GM19193 (cell line): ENCODE measurements around the gene CLDN19.

Source experiments
- POLR2A ChIP-seq: IDR thresholded peaks from 4 replicates; pipeline ENCODE4 v1.6.1; 2011; ENCODE audit not compliant: insufficient read depth, insufficient read length; ENCODE audit errors: extremely low read depth

CLDN19 gene

DNA sequence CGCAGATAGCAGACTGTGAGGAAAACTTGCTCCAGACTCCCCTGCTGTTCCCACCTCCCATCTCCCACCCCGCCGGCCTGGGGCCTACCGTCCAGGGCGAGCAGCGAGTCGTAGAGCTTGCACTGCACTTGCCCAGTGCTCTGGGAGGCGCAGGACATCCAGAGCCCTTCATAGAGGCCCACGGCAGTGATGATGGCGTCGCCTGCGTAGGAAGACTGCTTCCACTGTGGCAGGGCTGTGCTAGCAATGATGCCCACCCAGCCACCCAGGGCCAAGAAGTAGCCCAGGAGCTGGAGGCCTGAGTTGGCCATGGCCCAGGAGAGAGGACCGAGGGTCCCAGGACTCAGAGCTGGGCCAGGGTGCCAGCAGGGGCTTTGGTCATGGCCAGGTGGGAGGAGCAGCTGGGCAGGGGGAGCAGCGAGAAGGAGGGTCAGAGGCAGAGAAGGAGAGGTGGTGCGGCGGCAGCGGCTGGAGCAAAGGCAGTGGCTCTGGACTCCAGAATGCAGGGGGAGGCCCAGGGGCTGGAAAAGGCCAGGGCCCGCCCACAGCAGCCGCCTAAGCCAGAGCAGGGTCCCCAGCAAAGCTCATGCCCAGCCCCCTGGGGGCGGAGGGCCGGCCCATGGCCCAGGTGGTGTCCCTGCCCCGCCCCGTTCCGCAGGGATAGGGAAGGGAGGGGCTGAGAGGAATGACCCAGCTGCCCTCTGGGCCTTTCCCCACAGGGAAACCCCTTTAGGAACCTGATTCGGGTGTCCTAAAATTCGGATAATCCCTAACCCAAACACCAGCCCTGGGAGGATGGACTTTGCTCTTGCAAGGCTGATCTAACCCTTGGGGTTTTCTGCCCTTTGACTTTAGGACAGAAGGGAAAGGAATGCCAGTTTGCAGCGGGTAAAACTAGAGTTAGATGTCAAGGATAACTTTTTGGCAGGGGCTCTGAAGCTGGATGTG, at the start of gene CLDN19:
Gene CLDN19 (minus strand): TSS at position 484 of the 948 bp plus-strand sequence. CDS start 173 bp downstream, at position 311.
- TF ChIP-seq POLR2A, result no peak

GRCh38 chr1:42788021-42788420, 48.0 kb upstream of the CLDN19 start:
- TF ChIP-seq POLR2A, result no peak

GRCh38 chr1:42786097-42786496, 46.1 kb upstream of the CLDN19 start:
- TF ChIP-seq POLR2A, result no peak

DNA sequence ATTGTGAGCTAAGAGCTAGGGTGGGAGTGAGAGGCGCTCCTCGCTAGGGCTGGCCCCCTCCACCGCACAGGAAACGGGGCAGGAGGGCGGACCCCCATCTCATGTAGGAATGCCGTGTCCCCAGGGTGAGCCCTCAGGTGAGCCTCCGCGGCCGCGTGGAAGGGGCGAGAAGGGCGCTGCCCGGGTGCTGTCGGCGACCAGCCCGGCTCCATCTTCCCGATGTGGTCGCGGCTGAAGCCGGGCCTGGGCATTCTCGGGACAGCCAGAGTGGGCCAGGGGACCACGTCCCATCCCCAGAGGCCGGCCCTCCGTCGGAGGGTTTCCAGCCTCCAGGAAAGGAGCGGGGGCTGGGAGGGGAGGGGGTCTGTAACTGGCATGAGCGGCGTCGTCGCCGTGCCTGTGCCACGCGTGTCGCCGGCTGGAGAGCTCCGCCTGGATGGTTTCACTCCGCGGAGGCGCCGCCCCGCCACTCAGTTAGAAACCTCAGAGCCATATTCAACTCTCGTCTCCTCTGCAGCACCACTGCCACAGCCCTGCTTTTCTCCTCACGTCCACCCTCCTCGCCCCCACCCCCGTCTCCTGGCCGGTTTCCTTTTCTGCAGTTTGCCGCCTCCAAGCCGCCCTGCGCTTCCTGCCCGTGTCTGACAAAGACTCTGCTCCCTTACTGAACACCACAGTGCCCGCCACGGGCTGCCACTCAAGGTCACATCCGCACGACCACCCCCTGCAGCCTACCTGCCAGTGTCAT, 45.1 kb upstream of the CLDN19 start, which contains the start of gene TMEM269:
Gene TMEM269 (plus strand): TSS at position 46 of the 748 bp plus-strand sequence. CDS start 4,903 bp downstream, outside the sequence.
- no peak for TF ChIP-seq POLR2A

DNA sequence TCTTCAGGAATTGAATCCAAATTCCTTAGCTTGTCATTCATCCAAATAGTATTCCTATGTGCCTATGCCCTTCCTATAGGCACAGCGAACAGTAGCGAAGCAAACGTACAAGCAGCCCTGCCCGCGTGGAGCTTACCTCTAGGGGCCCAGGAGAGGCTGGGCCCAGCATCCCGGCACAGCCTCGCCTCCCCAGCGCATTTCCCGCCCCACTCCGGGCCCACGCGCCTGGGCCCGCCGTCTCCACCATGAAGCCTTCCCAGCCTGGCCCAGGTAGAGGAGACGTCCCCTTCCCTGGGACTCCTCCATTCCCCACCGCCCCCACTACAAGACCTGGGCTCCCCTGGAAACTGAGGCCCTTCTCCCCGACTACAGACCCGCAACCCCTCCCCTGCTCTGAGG, 44.5 kb upstream of the CLDN19 start:
- no peak for TF ChIP-seq POLR2A

DNA sequence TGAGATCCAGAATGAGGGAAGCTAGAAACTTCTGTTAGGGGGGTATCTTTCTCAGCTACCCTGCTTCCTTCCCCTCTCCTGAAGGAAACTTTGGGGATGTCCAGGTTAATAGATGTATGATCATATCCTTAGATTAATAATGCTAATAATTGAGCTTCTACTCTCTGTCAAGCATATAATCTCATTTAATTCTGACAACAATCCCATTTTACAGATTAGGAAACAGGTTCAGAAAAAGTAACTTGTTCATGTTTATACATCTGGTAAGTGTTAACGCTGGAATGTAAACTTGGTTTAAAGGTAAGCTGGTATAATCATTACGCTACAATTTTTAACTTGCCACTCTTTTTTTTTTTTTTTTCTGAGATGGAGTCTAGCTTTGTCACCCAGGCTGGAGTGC, 43.1 kb upstream of the CLDN19 start:
- TF ChIP-seq POLR2A, result no peak

GRCh38 chr1:42780176-42780575, 40.1 kb upstream of the CLDN19 start:
- no peak for TF ChIP-seq POLR2A

- no peak for TF ChIP-seq POLR2A
Observed at GRCh38 chr1:42779725-42780124, 39.7 kb upstream of the CLDN19 start.

DNA sequence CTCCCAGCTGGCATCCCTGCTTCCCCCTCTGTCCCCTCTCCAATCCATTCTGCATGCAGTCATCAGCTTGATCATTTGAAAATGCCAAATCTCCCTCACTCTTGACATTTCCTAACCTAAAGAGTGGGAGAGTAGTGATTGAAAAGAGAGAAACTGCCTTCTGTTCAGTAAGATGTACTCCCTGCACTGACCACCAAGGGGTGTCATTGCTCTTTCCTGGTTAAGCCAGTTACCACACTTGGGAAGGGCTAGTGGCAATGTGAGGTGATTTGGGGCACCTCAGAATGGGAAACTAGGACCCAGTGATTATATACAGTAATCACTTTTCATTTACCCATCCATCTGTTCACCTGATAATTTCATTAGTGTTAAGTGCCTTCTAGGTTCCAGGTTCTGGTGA, 37.8 kb upstream of the CLDN19 start:
- TF ChIP-seq POLR2A, result no peak

- no peak for TF ChIP-seq POLR2A
Observed at GRCh38 chr1:42776502-42776901, 36.5 kb upstream of the CLDN19 start.

DNA sequence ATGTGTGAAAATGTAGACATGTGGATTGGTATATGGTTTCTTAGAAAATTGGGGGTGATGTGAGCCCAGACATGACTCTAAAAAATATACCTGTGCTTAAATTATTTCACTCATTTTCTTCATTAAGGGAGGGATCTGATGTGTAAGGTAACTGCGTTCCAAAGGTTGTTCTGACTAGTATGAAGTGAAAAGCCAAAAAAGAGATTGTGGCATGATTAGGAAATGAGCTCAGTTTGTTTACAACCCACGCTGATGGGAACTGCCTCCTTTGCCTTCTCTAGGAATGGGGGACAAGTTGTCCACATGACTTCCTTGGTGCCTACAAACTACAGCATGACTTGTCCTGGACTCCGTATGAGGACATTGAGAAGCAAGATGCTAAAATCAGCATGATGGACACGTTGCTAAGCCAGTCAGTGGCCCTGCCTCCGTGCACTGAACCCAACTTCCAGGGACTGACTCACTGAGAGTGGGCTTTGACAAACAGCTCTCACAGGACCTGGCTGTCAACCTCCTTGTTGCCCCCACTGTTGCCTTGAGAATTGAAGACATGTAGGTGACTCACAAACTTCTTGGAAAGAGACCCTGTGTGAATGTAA, 35.0 kb upstream of the CLDN19 start:
- TF ChIP-seq POLR2A, result no peak

DNA sequence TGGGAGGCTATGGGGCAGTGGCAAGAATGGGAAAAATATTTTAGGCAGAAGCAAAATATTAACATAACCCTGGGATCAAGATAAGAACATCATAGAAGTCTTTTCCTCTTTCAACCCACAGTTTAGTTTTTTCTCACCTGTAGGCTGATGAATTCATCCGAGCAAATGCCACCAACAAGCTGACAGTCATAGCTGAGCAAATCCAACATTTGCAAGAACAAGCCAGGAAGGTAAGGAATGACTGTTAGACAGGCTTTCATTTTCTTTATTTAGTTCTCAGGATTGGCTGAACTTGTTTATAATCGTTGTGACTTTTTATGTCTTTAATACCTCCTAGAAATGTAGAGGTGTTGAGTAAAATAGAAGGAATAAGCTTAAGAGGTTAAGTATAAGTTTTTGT, 33.4 kb upstream of the CLDN19 start:
- no peak for TF ChIP-seq POLR2A

DNA sequence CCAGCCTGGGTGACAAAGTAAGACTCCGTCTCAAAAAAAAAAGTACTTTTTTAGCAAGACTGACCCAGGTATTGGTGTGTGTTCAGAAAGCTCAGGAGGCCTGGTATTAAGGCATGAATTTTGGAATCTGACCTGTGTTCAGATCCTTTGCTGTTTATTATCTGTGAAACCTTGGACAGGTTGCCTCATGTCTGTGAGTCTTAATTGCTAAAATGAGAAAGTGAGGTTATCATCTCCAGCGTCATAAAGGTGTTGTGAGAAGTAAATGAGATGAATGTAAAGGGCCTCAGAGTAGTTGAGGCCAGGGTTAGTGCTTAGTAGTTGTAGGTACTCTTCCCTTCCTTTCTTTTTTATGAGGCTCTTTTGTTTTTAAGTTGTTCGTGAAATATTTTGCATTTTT, 29.8 kb upstream of the CLDN19 start:
- TF ChIP-seq POLR2A, result no peak

DNA sequence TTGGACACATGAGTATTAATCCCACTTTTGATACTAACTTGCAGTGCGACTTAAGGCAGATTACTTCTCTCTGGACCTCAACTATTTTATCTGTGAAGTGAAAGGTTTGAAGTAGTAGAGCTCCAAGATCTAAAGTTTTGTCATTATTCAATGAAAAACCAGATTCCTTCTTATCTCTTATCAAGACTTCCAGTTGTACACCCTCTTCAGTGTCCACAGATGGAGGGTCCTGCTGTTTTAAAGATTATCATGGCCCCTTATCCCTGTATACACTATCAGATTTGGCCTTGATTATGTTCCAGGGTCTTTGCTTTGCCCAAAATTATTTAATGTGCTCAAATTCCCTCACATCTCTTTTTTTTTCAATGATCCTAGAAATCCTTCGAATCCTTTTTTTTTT, 28.1 kb upstream of the CLDN19 start:
- TF ChIP-seq POLR2A, result no peak

- TF ChIP-seq POLR2A, result no peak
Observed at GRCh38 chr1:42767510-42768000, 27.5 kb upstream of the CLDN19 start.
